Esophagus squamous epithelium (tissue), 5 donors: ENCODE data around the gene SYNPO. TPM values are rescaled to one million over a fixed set of nuclear protein-coding genes. Genes with fewer than 3 reads are reported as not detected.
A peak's percentile ranks its signal among the peaks of the same experiment; 100 is the strongest.

Experiments
- DNase-seq: peaks from one replicate; lab custom pipeline; 2025; lab: John Stamatoyannopoulos, UW
- H3K27ac ChIP-seq, 4 donors: fragments of 200-600 bp; sonication (generic); one replicate each; pipeline ENCODE4 v1.5.1; 2016 to 2019; ENCODE audit warnings: mild to moderate bottlenecking in 1 of 4
- H3K27me3 ChIP-seq, 4 donors: fragments of 200-600 bp; sonication (generic); 1 replicate in 3 of 4; 2 replicates in 1 of 4; pipeline versions ENCODE4 v1.5.1 to v1.6.0; 2017 to 2021; ENCODE audit warnings: antibody characterized with exemption in 1 of 4
- H3K36me3 ChIP-seq, 3 donors: fragments of 200-600 bp; sonication (generic); one replicate each; pipeline ENCODE4 v1.5.1; 2016 to 2019
- H3K4me1 ChIP-seq, 3 donors: fragments of 200-600 bp; sonication (generic); one replicate each; pipeline ENCODE4 v1.5.1; 2017 to 2019
- H3K4me3 ChIP-seq, 4 donors: fragments of 200-600 bp; sonication (generic); 1 replicate in 3 of 4; 2 replicates in 1 of 4; pipeline ENCODE4 v1.5.1; 2016 to 2019; ENCODE audit warnings: mild to moderate bottlenecking in 2 of 4, moderate library complexity in 1 of 4
- H3K9me3 ChIP-seq, 3 donors: fragments of 200-600 bp; sonication (generic); one replicate each; pipeline ENCODE4 v1.5.1; 2016 to 2019
- POLR2A ChIP-seq, 4 donors: fragments of 450-650 bp; IDR thresholded peaks; one replicate each; pipeline ENCODE4 v1.6.1; 2017; ENCODE audit warnings: antibody characterized with exemption in 4 of 4, mild to moderate bottlenecking in 4 of 4, moderate library complexity in 3 of 4
- WGBS, 2 donors: methylation state at CpG; one replicate each; pipeline ENCODE4 v1.1.5; 2018; 5-methylcytosine and 5-hydroxymethylcytosine counted together
- intact Hi-C: fragments of 100-400 bp; cut with DNase I; formaldehyde crosslinking; loops from one replicate; pipeline ENCODE4 v1.15.0; 2022
- total RNA-seq, 4 donors: library from RNA; depleted of rRNA; stranded (reverse); fragments of >200 nt; gene quantifications; one replicate each; pipeline ENCODE4 v1.1.0, GENCODE V29; 2016
- TF ChIP-seq, protein P1 (sequence below), 6 experiments: fragments of 450-650 bp in 4 of 6; fragments of 200-600 bp in 2 of 6; sonication (generic) in 2 of 6; IDR thresholded peaks; one replicate each; pipeline ENCODE4 v1.5.1; 2016 to 2019; ENCODE audit warnings: antibody characterized with exemption in 6 of 6, mild to moderate bottlenecking in 4 of 6, moderate library complexity in 4 of 6
- donor health status: DM: yes; HTN: yes; CAD: no.

The SYNPO gene
- total RNA-seq, 4 donors from 2014 or later: 2.5 to 8.8 (median 5.6) TPM

DNA sequence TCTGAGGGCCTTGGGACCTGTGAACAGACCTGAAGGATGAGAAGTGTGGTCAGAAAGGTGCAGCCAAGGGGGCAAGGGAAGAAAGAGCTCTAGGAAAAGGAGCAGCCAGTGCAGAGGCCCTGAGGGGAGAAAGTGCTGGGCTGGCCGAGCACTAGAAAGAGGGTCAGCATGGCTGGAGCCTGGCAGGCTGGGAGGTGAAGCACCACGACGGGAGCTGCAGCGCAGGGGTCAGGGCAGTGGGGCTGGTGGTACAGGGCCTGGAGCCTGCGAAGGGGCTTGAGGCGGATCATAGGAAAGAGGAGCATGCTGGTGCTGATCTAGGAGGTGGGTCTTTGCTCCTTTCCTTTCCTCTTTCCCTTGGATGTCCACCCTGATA is 9.1 kb upstream of the SYNPO start:
- DNase-seq: no peak
- H3K36me3 ChIP-seq: no peaks in the 10 kb centered on the region
- intact Hi-C loops: no loop called here
- 86 to 89% methylated on average over 5 to 6 of the region's 6 CpGs for WGBS, 2 donors
- H3K27me3 ChIP-seq: no peaks in the 10 kb centered on the region
- no peak overlapping the region for H3K4me3 ChIP-seq
- H3K27ac ChIP-seq: peak overlapping the region in 2 of 4 donors; percentile 14 to 22
- TF ChIP-seq POLR2A (IDR thresholded peaks at IDR 0.05): no peak
- TF ChIP-seq, protein P1, sequence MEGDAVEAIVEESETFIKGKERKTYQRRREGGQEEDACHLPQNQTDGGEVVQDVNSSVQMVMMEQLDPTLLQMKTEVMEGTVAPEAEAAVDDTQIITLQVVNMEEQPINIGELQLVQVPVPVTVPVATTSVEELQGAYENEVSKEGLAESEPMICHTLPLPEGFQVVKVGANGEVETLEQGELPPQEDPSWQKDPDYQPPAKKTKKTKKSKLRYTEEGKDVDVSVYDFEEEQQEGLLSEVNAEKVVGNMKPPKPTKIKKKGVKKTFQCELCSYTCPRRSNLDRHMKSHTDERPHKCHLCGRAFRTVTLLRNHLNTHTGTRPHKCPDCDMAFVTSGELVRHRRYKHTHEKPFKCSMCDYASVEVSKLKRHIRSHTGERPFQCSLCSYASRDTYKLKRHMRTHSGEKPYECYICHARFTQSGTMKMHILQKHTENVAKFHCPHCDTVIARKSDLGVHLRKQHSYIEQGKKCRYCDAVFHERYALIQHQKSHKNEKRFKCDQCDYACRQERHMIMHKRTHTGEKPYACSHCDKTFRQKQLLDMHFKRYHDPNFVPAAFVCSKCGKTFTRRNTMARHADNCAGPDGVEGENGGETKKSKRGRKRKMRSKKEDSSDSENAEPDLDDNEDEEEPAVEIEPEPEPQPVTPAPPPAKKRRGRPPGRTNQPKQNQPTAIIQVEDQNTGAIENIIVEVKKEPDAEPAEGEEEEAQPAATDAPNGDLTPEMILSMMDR (IDR thresholded peaks at IDR 0.05): no peak
- H3K4me1 ChIP-seq: peaks cover 7 to 80% (median 58%) of the 10 kb centered on the region in 3 donors
- H3K9me3 ChIP-seq: no peaks in the 10 kb centered on the region

DNA sequence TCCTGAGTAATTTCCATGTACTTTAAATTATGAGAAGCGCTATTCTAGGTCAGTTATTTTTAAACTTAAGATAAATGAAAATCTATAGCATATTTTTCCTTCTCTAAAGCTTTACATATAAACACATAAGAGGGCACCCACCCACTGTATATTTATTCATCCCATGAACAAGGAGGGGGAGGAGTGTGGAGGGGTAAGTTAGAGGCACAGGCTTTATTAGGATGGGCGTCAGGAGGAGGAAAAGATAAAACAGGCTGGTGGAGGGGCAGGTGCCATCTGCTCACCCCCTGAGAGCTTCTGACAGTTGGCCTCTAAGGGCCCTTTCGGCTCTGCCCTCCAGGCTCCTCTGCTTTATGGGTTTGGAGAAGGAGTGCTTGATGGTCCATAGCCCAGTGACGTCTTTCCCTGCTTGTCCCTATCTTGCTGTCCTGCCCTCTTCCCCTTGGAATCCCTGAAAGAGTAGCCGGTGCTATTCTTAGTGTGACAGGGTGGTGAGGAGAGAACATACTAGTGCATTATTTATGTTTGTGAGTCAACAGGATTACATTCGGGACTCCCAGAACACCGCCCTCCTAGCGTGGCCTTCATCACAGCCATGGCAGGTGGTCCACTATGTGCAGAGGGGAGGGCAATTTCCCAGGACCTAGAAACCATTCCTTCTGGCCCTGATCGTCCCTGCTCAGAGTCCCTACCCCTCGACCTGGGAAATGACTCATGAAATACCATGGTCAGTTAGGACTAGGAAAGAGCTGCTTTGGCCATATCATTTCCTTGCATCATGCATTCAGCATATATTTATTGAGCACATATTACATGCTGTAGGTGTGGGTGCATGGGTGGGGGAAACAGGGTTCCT is 7.9 kb upstream of the SYNPO start:
- TF ChIP-seq POLR2A (IDR thresholded peaks at IDR 0.05): no peak
- TF ChIP-seq, protein P1 (IDR thresholded peaks at IDR 0.05): no peak
- no peaks in the 10 kb centered on the region for H3K27me3 ChIP-seq
- intact Hi-C loops: no loop called here
- 49 to 61% methylated on average over 10 of the region's 10 CpGs for WGBS, 2 donors
- peak overlapping the region in 2 of 4 donors; percentile 47 to 57 for H3K27ac ChIP-seq
- no peak for DNase-seq
- no peaks in the 10 kb centered on the region for H3K36me3 ChIP-seq
- no peak overlapping the region for H3K4me3 ChIP-seq
- no peaks in the 10 kb centered on the region for H3K9me3 ChIP-seq
- peaks cover 14 to 80% (median 58%) of the 10 kb centered on the region in 3 donors for H3K4me1 ChIP-seq

- 57 to 78% methylated on average over 2 of the region's 2 CpGs for WGBS, 2 donors
- H3K27ac ChIP-seq: no peak overlapping the region
- H3K4me1 ChIP-seq: peaks cover 14 to 80% (median 58%) of the 10 kb centered on the region in 3 donors
- no peaks in the 10 kb centered on the region for H3K9me3 ChIP-seq
- no peaks in the 10 kb centered on the region for H3K36me3 ChIP-seq
- no peak overlapping the region for H3K4me3 ChIP-seq
- TF ChIP-seq, protein P1 (IDR thresholded peaks at IDR 0.05): no peak
- no peak for TF ChIP-seq POLR2A (IDR thresholded peaks at IDR 0.05)
- H3K27me3 ChIP-seq: no peaks in the 10 kb centered on the region
- intact Hi-C loops: no loop called here
- DNase-seq: no peak
These were observed 7.0 kb upstream of the SYNPO start for GRCh38 chr5:150633429-150633828.

- H3K27me3 ChIP-seq: no peaks in the 10 kb centered on the region
- H3K9me3 ChIP-seq: no peaks in the 10 kb centered on the region
- intact Hi-C loops: no loop called here
- 52 to 64% methylated on average over 6 of the region's 6 CpGs for WGBS, 2 donors
- no peak for DNase-seq
- H3K27ac ChIP-seq: peak overlapping the region in 3 of 4 donors; percentile 40 to 96 (median 87)
- no peak overlapping the region for H3K4me3 ChIP-seq
- TF ChIP-seq POLR2A (IDR thresholded peaks at IDR 0.05): no peak
- TF ChIP-seq, protein P1 (IDR thresholded peaks at IDR 0.05): no peak
- H3K4me1 ChIP-seq: peaks cover 40 to 82% (median 72%) of the 10 kb centered on the region in 3 donors
- no peaks in the 10 kb centered on the region for H3K36me3 ChIP-seq
These were observed 3.8 kb upstream of the SYNPO start for GRCh38 chr5:150636391-150637244.
